Right lobe of liver (tissue), 4 donors: ENCODE measurements around the gene AADACL4.

Source experiments
- CTCF ChIP-seq, 4 donors: fragments of 200-600 bp in 3 of 4; fragments of 450-650 bp in 1 of 4; IDR thresholded peaks; one replicate each; pipeline versions ENCODE4 v1.5.1 to v1.8.0; 2016 to 2022; ENCODE audit warnings: antibody characterized with exemption in 4 of 4, mild to moderate bottlenecking in 2 of 4
- POLR2A ChIP-seq: fragments of 450-650 bp; IDR thresholded peaks from one replicate; pipeline ENCODE4 v1.6.1; 2017; ENCODE audit warnings: antibody characterized with exemption, mild to moderate bottlenecking
- donor health status: DM: no; HTN: no; CAD: no.
- donor health status: DM: no; HTN: no; CAD: no.
- donor health status: DM: no; HTN: yes; CAD: no.

- TF ChIP-seq CTCF (IDR thresholded peaks at IDR 0.05) (no peak), POLR2A (peak; percentile 71)
These were observed 27.8 kb upstream of the AADACL4 start for GRCh38 chr1:12615865-12616708.
